ENCODE results near the gene ELMO2.
A peak's percentile ranks its signal among the peaks of the same experiment; 100 is the strongest.

ELMO2 gene

DNA sequence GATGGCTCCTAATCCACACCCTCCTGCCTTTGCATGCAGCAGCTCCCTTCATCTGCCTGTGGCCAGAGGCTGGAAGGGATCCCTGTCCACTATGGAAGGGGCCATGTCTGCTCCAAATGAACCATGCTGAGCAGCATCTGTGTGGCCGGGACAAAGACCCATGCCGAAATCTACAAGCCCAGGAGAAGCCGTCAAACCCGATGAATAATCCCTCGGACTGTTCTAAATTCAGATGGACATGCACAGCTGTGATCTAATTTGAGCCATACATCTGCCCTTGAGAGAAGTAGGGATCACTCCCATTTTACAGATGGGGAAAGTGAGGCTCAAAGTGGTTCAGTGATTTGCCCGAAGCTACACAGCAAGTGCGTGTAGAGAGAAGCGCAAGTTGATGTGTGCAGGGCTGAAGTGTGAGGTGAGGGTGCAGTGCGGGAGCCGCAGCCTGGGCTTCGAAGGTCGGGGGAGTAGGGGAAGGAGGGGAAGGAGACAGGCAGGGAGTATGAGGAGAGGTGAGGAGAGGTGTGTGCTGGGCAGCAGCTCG is 75.5 kb downstream of the ELMO2 start:
- no peak for DNase-seq

DNA sequence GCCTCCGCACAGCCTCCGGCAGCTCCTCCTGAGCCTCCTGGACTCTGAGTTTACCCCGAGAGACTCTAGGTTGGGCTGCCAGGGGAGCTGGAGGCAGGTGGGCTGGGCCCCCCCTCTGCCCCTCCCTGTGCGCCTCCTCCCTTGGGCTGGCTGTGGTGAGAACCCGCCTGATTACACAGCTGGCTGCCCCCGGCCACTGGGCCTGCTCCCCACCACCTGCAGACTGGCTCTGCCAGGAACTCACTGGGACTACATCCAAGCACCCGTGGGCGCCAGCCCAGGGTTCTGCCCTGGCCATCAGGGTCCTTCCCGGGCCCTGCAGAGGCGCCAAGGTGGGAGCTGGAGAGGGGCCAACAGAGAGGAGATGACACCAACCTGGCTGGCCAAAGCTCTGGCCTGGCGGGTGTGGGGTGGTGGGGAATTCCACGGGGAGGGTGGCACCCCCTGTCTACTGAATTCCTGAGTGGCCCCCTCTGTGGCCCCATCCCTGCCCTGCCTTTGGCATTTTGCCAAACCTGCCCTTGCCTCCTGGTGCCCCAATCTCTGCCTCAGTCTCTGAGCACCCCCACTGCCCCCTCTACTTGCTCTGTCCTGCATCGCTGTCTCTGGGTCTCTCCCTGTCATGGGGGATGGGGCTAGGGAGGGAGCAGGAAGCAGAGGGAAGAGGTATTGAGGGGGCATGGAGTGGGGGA is 76.2 kb downstream of the ELMO2 start:
- DNase-seq = peak; percentile 84

DNA sequence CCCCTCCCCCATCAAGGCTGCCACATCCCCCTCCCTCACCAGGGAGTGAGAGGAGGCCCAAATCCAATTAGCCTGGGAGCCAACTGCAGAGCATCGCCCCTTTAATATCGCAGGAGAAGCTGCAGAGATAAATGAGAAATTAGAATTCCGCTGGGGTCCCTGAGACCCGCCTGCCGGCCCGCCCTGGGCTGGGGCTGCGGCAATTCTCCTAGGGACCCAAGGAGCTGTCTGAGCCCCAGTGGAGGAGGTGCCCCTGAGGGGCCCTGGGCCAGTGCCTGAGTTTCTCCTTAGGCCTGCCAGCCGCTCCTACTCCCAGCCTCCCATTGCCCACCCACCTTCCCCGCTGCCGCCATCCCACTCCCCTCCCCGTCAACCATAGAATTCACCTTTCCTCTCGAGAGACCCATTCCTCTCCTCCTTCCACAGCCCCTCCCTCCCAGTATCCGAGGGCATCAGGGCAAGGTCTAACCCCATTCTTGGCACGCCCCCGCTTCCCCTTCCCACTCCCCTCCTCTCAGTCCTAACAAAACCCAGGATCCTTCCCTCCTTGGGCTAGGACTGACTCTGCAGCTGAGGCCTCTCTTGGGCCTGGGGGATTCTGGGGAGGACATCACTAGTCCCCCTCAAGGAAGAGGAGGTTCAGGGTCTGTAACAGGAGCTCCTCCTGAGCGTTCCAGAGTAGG is 78.1 kb downstream of the ELMO2 start:
- no peak for DNase-seq

DNA sequence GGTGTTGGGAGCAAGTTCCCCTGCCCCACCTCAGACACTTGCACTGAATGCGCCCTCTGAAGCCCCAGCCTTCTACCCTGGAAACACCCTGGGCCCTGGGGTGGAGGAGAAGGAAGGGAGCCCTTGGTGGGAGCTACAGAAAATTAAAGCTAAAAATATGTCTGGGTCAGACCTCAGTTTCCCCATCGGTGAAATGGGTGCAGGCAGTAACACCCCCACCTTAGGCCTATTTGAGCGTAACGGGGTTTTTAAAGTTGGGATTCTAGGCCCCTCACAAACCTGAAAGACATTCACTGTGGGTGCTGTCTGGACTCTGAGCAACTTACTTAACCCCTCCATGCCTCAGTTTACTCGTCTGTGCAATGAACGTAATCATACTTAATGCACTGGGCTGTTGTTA is 78.9 kb downstream of the ELMO2 start:
- DNase-seq = no peak

DNA sequence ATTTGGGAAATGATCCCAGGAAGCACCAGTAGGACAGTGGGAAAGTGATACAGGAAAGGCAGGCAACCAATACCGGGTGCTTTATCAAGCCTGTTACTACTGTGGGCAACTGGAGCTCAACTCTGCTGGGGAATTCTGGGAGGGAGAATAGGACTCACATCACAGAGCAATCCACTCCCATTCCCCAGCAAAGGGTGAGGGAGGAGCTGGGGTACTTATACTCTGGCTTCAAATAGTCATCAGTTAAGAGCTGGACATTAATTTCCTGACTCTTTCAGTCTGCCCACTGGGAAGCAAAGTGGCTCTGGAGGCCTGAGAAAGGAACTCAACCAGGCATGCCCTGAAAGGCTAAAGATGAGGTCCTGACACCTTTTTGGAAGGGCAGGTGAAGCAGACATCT is 80.6 kb downstream of the ELMO2 start:
- DNase-seq = no peak

DNA sequence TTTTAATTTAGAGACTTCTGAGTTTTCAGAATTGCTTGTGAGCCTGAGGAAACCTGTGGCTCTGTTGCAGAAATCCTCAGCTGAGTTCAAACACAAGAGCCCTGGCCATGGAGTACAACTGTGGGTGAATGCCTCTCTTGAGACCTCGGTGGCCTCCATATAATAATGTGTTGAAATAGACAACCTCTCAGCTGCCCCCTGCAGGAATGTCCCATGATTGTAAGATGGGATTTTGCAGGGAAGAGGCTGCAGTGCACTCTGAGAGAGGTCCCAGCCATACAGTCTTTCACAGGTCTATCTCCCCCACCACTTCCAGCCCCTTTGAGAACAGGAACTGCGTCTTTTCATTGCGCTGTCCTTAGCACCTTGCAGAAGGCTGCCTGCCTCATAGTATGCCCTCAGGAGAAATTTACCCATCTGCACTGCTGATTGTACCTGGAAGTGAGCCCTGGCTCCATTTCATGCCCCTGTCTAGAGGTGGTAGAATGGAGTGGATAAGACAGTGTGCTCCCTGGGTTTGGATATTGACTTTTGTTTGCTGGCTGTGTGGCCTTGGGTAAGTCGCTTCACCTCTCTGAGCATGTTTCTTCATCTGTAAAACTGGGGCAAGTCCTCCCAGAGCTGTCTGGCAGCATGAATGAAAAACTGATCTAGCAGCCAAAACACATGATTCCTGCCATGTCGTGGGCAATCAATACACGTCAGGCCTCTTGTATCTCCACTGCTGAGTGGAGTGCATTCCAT is 81.3 kb downstream of the ELMO2 start:
- peak; percentile 36 for DNase-seq

DNA sequence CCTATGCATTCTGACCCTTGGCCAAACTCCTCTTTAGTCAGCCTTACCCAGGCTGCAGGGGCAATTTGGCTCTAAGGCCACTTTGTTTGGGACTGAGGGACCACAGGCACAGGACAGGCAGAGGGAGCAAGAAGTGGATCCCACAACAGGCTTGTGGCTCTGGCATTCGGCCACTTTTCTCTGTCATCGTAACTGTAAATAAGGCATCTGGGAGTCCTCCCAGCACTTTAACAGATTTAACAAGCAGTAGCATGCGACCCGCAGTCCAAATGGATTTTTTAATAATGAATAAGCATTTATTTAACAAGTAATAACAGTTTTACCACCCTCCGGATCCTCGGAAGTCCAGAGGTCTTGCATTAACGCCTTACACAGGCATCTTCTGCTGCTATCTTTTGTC is 82.0 kb downstream of the ELMO2 start:
- no peak for DNase-seq

DNA sequence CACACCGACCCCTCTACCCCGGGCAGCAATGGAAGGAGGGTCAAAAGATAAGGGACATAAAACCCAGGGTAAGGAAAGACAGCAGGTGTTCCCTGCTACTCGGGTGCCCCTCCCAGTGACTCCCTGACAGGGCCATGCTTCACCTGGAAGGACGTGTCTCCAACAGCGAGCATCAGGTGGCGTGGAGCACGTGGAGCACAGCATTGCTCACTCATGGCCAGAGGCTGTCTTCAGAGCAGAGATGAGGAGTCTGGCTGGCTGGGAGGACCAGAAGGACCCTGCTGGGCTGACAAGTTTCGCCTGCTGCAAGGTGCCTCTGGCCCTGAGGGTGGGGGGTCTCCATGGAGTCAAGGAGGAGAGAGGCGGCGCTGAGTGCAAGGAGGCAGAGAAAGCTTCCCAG is 82.9 kb downstream of the ELMO2 start:
- DNase-seq = no peak

DNA sequence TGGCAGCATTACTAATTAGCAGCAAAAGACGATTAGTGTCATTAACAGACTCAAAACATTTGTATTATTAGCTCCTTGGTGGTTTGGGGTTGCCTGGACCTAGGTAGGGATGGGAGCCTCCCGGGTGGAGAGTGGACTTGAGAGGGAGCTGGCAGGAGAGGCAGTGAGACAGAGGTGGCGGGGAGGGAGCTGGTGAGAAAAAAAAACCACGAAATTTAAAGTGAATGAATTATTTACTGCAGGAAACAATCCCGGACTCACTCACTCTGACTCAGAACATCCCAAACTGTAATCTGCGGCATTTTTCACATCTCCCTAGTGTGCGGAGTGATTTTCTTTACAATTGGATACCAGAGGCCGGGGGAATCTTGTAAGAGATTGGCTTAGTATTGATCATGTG is 83.8 kb downstream of the ELMO2 start:
- DNase-seq = no peak

DNA sequence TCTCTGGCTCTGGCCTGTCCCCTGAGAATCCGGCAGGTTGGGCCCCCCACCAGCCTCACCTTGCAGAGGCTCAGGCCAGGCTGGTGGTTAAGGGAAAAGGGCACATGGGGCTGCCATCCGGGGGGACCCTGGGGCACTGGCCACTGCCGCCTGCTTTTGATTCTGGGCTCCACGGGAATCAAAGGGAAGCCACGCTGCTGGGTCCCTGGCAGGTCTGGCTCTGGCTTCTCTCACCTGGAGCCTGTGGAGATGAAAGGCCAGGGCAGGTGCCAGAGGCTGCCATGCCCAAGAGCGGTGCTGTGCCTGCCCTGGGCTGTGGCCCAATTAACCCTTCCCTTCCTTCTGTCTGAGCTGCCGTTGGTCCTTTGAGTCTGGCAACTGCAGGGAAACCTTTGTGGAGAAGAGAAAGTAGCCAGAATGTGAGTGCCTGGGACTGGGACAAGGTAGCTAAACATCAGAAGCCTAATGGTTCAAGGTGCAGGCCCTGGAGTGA is 88.7 kb downstream of the ELMO2 start:
- DNase-seq = peak; percentile 18

DNA sequence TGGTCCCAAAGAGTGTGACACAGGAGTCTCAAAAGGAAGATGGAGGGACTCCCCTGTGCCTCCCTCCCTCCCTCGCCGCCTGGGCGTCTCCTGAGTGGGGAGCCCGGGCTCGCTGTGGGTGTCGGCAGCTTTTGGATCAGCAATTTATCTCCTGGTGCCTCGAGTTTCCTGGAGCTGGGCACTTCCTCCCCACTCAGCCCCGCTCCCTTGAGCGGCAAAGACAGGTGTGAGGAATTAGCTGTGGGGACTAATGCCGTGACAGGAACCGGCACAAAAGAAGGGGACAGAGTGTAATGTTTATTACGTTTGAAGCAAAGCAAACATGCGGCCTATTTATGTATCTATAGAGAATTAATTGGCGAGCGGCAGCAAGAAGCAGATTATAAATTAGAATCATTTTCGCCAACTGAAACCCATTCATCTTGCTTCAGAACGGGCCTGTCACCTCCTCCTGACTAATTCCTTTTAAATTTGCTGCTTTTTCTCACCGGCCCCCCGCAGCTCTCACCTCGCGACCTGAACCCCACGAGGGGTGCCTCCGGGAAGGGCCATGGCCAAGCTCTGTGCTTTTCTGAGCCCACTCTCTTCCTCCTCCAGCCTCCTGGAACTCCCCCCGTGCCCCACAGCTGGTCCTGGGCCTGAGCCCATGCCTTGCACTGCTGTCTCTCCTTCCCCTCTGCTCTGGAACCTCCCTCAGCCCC is 89.3 kb downstream of the ELMO2 start:
- peak; percentile 71 for DNase-seq

Measured in COR-L47 (cell line).